Stimulated activated CD8-positive, alpha-beta memory T cell treated with anti-CD3 and anti-CD28 coated beads, Interleukin-12 subunit alpha, Interleukin-12 subunit beta, amount 100 ng/mL, for 4 hours (primary cell): ENCODE measurements around the gene TSPAN32.

Source experiments
- DNase-seq: peaks from one replicate; pipeline ENCODE4 v3.0.0-alpha.2; 2020; ENCODE audit warnings: low read depth

TSPAN32 gene

GRCh38 chr11:2301631-2302305, at the start of gene TSPAN32, which contains the start of gene C11orf21:
TSS of gene TSPAN32 (plus strand) at chr11:2302013. CDS start at chr11:2302150, 137 bp downstream.
TSS of gene C11orf21 (minus strand) at chr11:2301918. CDS start at chr11:2301808, 110 bp downstream.
- peak; percentile 40 for DNase-seq

GRCh38 chr11:2252018-2252417, 49.8 kb upstream of the TSPAN32 start:
- DNase-seq = no peak

- no peak for DNase-seq
Observed at GRCh38 chr11:2256293-2256913, 45.4 kb upstream of the TSPAN32 start.

GRCh38 chr11:2256951-2257700, 44.7 kb upstream of the TSPAN32 start:
- no peak for DNase-seq

GRCh38 chr11:2258501-2259465, 43.0 kb upstream of the TSPAN32 start:
- DNase-seq = no peak

- no peak for DNase-seq
Observed at GRCh38 chr11:2259466-2259830, 42.4 kb upstream of the TSPAN32 start.

GRCh38 chr11:2259897-2260451, 41.8 kb upstream of the TSPAN32 start:
- DNase-seq = no peak

GRCh38 chr11:2260491-2261364, 41.1 kb upstream of the TSPAN32 start:
- no peak for DNase-seq

- no peak for DNase-seq
Observed at GRCh38 chr11:2261436-2262230, 40.2 kb upstream of the TSPAN32 start.

- DNase-seq = no peak
Observed at GRCh38 chr11:2262301-2263070, 39.3 kb upstream of the TSPAN32 start.

GRCh38 chr11:2263071-2263565, 38.7 kb upstream of the TSPAN32 start:
- DNase-seq = no peak

GRCh38 chr11:2263724-2264360, 38.0 kb upstream of the TSPAN32 start:
- no peak for DNase-seq

GRCh38 chr11:2264366-2265053, 37.3 kb upstream of the TSPAN32 start:
- DNase-seq = no peak

GRCh38 chr11:2265396-2265795, 36.4 kb upstream of the TSPAN32 start:
- no peak for DNase-seq

GRCh38 chr11:2265854-2266585, 35.8 kb upstream of the TSPAN32 start:
- DNase-seq = no peak

- no peak for DNase-seq
Observed at GRCh38 chr11:2266586-2267305, 35.1 kb upstream of the TSPAN32 start.
